HUDEP-2 (cell line): ENCODE data around the gene TMED1.

Source experiments
- DNase-seq, 76 experiments: peaks; one replicate each; lab custom pipeline; 2025; ENCODE audit not compliant: unreplicated experiment in 76 of 76; lab: John Stamatoyannopoulos, UW

Gene TMED1

GRCh38 chr19:10835089-10835753, 791 bp downstream of the TMED1 start:
- DNase-seq: peak in 7 of 76 experiments; percentile 51 to 100 (median 99)

GRCh38 chr19:10832939-10833296, 3.1 kb downstream of the TMED1 start:
- no peak for DNase-seq

- no peak for DNase-seq
These were observed 3.7 kb downstream of the TMED1 start for GRCh38 chr19:10831987-10832938.

GRCh38 chr19:10830931-10831779, 4.9 kb downstream of the TMED1 start:
- no peak for DNase-seq

- DNase-seq: no peak
These were observed 5.6 kb downstream of the TMED1 start for GRCh38 chr19:10830370-10830769.

- no peak for DNase-seq
These were observed 6.0 kb downstream of the TMED1 start for GRCh38 chr19:10829967-10830366.

- DNase-seq: peak in 21 of 76 experiments; percentile 8 to 50 (median 25)
These were observed 6.8 kb downstream of the TMED1 start for GRCh38 chr19:10828981-10829821.

GRCh38 chr19:10826846-10827245, 9.2 kb downstream of the TMED1 start:
- peak in 9 of 76 experiments; percentile 15 to 48 (median 35) for DNase-seq

GRCh38 chr19:10826231-10826630, 9.8 kb downstream of the TMED1 start:
- peak in 72 of 76 experiments; percentile 23 to 87 (median 70) for DNase-seq

GRCh38 chr19:10823690-10824089, 12.3 kb downstream of the TMED1 start:
- DNase-seq: no peak

GRCh38 chr19:10820173-10820572, 15.8 kb downstream of the TMED1 start:
- peak in 6 of 76 experiments; percentile 18 to 46 (median 28) for DNase-seq

GRCh38 chr19:10819124-10820060, 16.6 kb downstream of the TMED1 start:
- DNase-seq: no peak

- peak in 2 of 76 experiments; percentile 15 to 20 for DNase-seq
These were observed 17.5 kb downstream of the TMED1 start for GRCh38 chr19:10818301-10819123.

GRCh38 chr19:10817291-10818038, 18.5 kb downstream of the TMED1 start:
- no peak for DNase-seq

- DNase-seq: no peak
These were observed 19.3 kb downstream of the TMED1 start for GRCh38 chr19:10816691-10817090.

- DNase-seq: no peak
These were observed 19.9 kb downstream of the TMED1 start for GRCh38 chr19:10815969-10816644.
